ENCODE results near the gene PMM2.
"Not testable (repeated sequence)": the region's sequence is repeated elsewhere in the genome, so short reads cannot be mapped to it uniquely, and the experiment has no call there.

Gene PMM2

GRCh38 chr16:8822403-8822802 is 24.8 kb downstream of the PMM2 start:
- no peak for DNase-seq

GRCh38 chr16:8826278-8826879 is 28.7 kb downstream of the PMM2 start:
- DNase-seq: no peak

GRCh38 chr16:8828541-8829165 is 31.0 kb downstream of the PMM2 start:
- DNase-seq: no peak

DNA sequence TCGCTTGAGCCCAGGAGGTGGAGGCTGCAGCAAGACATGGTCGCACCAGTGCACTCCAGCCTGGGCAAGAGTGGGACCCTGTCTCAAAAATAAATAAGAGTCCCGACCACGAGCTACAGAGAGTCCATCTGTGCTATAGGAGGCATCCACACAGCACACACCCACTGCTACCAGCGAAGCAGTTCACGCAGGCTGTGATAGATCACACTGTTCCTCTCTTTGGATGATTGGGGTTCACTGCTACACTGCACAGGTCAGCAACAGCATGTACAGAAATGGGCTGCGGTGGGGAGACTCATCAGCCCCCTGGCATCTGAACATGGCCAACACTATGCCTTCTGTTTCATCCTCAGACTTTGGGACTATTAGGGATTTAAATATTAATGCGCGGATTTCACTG is 33.8 kb downstream of the PMM2 start:
- DNase-seq: no peak

DNA sequence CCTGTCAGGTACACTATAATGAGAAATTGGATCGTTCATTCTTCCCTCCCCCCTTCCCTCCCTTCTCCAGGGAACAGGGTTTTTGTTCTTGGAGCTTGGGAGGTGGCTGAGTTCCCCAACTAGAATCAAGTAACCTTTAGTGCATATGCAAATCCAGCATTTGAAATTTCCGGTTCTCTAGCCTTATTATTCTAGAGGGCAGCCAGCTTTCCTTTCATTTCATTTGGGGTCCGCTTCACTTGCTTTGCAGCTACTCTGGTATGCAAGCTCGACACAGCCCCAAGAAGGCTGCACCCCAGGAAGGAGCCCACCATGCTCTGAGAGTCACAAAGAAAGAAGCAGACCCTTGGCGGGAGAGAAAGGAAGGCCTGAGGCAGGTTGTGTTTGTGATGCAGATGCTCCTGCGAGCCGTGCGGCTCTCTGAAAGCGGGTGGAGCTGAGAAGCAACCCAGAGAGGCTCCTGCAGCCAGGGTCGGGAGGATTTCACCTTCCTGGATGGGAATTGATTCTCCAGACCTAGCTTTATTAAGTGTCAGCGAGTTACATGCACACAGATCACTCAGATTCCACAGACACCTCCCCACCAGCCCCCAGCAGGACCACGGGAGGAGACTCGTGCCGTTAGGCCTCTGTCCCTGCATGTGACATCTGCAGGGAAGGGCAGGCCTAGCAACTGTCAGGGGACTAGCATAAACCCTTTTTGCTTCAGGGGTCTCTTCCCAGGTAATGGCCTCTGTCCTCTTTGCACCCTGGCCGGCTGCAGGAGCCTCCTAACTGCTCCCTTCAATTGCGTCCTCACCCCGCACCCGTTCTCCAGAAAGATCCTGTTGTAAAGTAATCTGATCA is 34.5 kb downstream of the PMM2 start:
- no peak for DNase-seq

GRCh38 chr16:8832717-8833105 is 35.1 kb downstream of the PMM2 start:
- no peak for DNase-seq

DNA sequence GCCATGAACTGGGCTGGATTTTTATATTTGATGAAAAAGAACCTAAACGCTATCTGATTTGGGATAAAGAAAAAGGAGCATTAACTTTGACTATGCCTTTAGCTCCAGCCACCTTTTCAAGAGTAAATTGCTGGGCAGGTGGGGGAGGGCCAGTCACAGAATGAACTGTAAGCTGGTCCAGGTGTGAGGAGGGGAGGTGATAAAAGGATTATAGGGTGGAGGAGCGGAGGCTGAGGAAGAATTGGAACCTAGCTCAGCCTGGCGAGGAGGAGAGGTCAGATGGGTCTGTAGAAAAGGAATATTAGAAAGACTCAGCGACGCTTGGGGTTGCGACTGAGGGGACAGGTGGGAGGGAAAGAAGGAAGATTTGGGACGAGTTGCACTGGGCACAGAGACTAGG is 39.2 kb downstream of the PMM2 start:
- not testable (repeated sequence) for DNase-seq

GRCh38 chr16:8837594-8837993 is 40.0 kb downstream of the PMM2 start:
- not testable (repeated sequence) for DNase-seq

DNA sequence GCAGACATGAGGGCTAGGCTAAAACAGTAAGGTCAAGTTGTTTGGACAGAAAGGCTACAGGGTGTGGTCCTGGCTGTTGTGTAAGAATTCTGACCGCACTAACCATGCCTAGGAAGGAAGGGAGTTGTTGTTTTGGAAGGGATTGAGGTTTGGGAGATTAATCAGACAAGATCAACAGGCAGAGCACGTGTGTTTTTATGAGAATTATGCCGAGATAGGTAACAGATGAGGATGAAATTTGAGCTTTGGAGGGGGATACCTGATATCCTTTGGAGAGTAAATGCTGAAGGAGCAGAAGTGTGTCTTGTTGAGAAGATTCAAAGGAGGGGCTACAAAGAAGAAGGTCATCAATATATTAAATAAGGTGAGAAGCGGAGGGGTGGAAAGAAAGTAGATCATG is 44.4 kb downstream of the PMM2 start:
- not testable (repeated sequence) for DNase-seq

- DNase-seq: not testable (repeated sequence)
Measured at GRCh38 chr16:8843296-8843695, 45.7 kb downstream of the PMM2 start.

DNA sequence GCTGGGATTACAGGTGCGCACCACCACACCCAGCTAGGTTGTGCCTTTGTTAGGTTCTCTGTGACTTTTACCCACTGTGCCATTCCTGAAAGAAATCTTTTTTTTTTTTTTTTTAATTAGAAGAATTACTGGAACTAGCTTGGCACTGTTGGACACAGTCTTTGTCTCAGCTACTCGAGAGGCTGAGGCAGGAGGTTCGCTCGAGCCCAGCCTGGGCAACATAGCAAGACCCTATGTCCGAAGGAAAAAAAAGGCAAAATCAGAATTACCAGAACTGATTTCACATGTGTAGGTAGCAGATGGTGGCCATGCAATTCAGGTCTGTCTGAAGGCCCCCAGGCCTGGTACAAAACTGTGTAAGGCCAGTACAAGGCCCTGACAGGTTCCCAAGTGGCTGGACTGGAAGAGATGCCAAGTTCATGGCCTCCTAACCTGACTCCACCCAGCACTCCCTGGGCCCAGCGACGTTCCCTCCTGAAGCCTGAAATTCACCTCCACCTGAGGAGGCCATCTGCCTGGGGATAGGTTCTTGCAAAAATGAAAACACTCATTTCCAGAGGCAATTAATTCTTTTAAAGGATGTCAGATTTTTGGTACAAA is 48.2 kb downstream of the PMM2 start:
- no peak for DNase-seq

- DNase-seq: no peak
Measured at GRCh38 chr16:8846401-8846932, 48.8 kb downstream of the PMM2 start.

DNA sequence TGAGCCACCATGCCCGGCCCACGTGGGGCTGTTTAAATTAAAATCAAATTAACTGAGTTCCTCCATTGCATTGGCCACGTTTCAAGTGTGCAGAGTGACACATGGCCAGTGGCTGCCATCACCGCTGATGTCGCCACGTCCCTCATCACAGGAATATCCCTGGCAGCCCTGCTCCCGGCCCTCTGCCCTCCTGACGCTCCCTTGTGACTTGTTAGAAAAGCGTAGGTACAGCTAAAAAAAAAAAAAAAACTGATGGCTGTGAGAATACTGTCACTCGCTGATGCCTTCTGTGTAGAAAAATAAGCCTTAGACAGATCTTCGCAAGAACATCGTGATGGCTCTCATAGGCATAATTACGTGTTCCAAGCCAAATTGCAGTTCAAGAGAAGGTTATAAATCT is 49.5 kb downstream of the PMM2 start:
- DNase-seq: no peak

- no peak for DNase-seq
Measured at GRCh38 chr16:8847623-8848022, 50.0 kb downstream of the PMM2 start.

- DNase-seq: no peak
Measured at GRCh38 chr16:8848231-8848938, 50.7 kb downstream of the PMM2 start.

GRCh38 chr16:8848939-8849391 is 51.3 kb downstream of the PMM2 start:
- no peak for DNase-seq

DNA sequence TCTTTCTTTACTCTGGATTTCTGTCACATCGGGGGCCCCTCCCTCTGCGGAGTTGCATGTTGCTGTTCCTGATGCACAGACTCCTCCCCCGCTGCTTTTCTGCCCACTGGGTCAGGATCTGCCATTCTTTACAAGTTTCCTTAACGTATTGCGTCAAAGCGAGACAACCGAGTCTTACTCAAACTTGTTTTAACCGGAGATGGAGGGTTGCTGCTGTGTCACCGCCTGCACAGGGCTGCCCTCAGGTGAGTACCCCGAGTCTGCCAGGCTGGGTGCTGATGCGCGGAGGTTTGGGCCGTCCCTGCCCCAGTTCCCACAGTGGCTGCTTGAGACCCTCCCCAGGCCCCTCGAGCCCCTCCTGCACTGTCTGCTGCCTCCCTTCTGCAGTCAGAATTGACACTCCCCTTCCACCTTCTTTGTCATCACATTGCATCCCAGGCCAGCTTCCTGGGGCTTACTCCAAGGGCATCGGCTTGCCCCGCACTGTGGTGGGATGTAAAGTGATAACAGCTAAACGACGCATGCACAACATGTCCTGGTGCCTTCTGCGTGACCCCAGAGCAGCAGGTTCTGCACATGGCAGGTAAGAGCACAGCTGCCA is 51.9 kb downstream of the PMM2 start:
- DNase-seq: no peak

- DNase-seq: peak; percentile 74
Measured at GRCh38 chr16:8850279-8850885, 52.7 kb downstream of the PMM2 start.

- peak; percentile 1 for DNase-seq
Measured at GRCh38 chr16:8851761-8852403, 54.2 kb downstream of the PMM2 start.

- peak; percentile 1 for DNase-seq
Measured at GRCh38 chr16:8852534-8852933, 54.9 kb downstream of the PMM2 start.

GRCh38 chr16:8853150-8853549 is 55.5 kb downstream of the PMM2 start:
- DNase-seq: no peak

Data from hematopoietic multipotent progenitor cell treated with erythropoietin and hydrocortisone succinate and interleukin-3 and kit ligand, for 4 days (in vitro differentiated cells).